Measurements from ENCODE around the gene CLASRP.

- TF ChIP-seq CTCF (IDR thresholded peaks at IDR 0.05 in 4 of 5, conservative IDR thresholded peaks at IDR 0.05 in 1 of 5), result no peak
- TF ChIP-seq POLR2A (IDR thresholded peaks at IDR 0.05), result no peak
Observed at GRCh38 chr19:45078390-45079062, 39.7 kb downstream of the CLASRP start.

Data from gastrocnemius medialis (tissue), 4 donors.